PFSK-1 (cell line): ENCODE data around the gene ANKRD6.

ENCODE experiments used
- FOXP2 ChIP-seq: optimal IDR thresholded peaks from 2 replicates; pipeline ENCODE3; 2011; ENCODE audit warnings: borderline replicate concordance, control low read depth, inconsistent platforms; ENCODE audit not compliant: insufficient read depth; ENCODE audit errors: extremely low read length, extremely low read depth
- POLR2AphosphoS5 ChIP-seq: IDR thresholded peaks from 2 replicates; pipeline ENCODE4 v1.6.1; 2012; ENCODE audit warnings: low read depth, mild to moderate bottlenecking, control low read depth, low read length, moderate library complexity
- REST ChIP-seq, 2 experiments: IDR thresholded peaks; 2 replicates each; pipeline versions ENCODE4 v1.6.1 to v1.8.0; 2011 to 2012; ENCODE audit warnings: low read depth in 2 of 2, low read length in 2 of 2, control low read depth in 1 of 2, inconsistent platforms in 1 of 2, mild to moderate bottlenecking in 1 of 2, moderate library complexity in 1 of 2; ENCODE audit not compliant: insufficient read depth in 1 of 2
- SIN3A ChIP-seq: IDR thresholded peaks from 2 replicates; pipeline ENCODE4 v1.6.1; 2012; ENCODE audit warnings: mild to moderate bottlenecking, low read length, moderate library complexity, borderline replicate concordance; ENCODE audit not compliant: insufficient read depth
- TAF1 ChIP-seq: IDR thresholded peaks from 2 replicates; pipeline ENCODE4 v1.6.1; 2012; ENCODE audit warnings: low read length, control low read depth, borderline replicate concordance; ENCODE audit not compliant: insufficient read depth

The ANKRD6 gene

GRCh38 chr6:89605861-89606260, 172.9 kb downstream of the ANKRD6 start:
- TF ChIP-seq REST (IDR thresholded peaks at IDR 0.05; ENCODE audit: insufficient read depth in 1 of 2, low read depth in 2 of 2, low read length in 2 of 2) = no peak
- no peak for TF ChIP-seq TAF1
- TF ChIP-seq POLR2AphosphoS5 = no peak
- no peak for TF ChIP-seq FOXP2
- no peak for TF ChIP-seq SIN3A

- TF ChIP-seq POLR2AphosphoS5 = no peak
- no peak for TF ChIP-seq TAF1
- TF ChIP-seq SIN3A = no peak
- TF ChIP-seq FOXP2 = no peak
- no peak for TF ChIP-seq REST (IDR thresholded peaks at IDR 0.05; ENCODE audit: insufficient read depth in 1 of 2, low read depth in 2 of 2, low read length in 2 of 2)
Measured at GRCh38 chr6:89610149-89610642, 177.2 kb downstream of the ANKRD6 start.

GRCh38 chr6:89611666-89612065, 178.7 kb downstream of the ANKRD6 start:
- no peak for TF ChIP-seq SIN3A
- TF ChIP-seq POLR2AphosphoS5 = no peak
- TF ChIP-seq REST (IDR thresholded peaks at IDR 0.05; ENCODE audit: insufficient read depth in 1 of 2, low read depth in 2 of 2, low read length in 2 of 2) = no peak
- TF ChIP-seq FOXP2 = no peak
- no peak for TF ChIP-seq TAF1

- no peak for TF ChIP-seq REST (IDR thresholded peaks at IDR 0.05; ENCODE audit: insufficient read depth in 1 of 2, low read depth in 2 of 2, low read length in 2 of 2)
- no peak for TF ChIP-seq TAF1
- TF ChIP-seq SIN3A = no peak
- no peak for TF ChIP-seq FOXP2
- no peak for TF ChIP-seq POLR2AphosphoS5
Measured at GRCh38 chr6:89612121-89612520, 179.2 kb downstream of the ANKRD6 start.

- TF ChIP-seq TAF1 (no peak), POLR2AphosphoS5 (no peak), FOXP2 (no peak), SIN3A (no peak), REST (IDR thresholded peaks at IDR 0.05; ENCODE audit: insufficient read depth in 1 of 2, low read depth in 2 of 2, low read length in 2 of 2) (no peak)
Measured at GRCh38 chr6:89613790-89614189, 180.8 kb downstream of the ANKRD6 start.
